ENCODE results near the gene RNF32. TPM values are rescaled to one million over a fixed set of nuclear protein-coding genes. Genes with fewer than 3 reads are reported as not detected.

RNF32 gene
- total and polyA plus RNA-seq, 2 of the 13 experiments (the other 11 are each of a cell fraction or from before 2014, with no cell fraction given) = not detected

- TF ChIP-seq ZBTB14 (CRISPR knock-in tag; IDR thresholded peaks at IDR 0.05) = no peak
- peak; percentile 70 for TF ChIP-seq ASH2L (IDR thresholded peaks at IDR 0.05; ENCODE audit: insufficient read length, low read depth, low read length)
- TF ChIP-seq ZNF670 (CRISPR knock-in tag; IDR thresholded peaks at IDR 0.05; ENCODE audit: borderline replicate concordance) = no peak
- no peak for TF ChIP-seq ZNF18 (CRISPR knock-in tag; IDR thresholded peaks at IDR 0.05; ENCODE audit: insufficient replicate concordance)
- no peak for TF ChIP-seq ATRX (CRISPR knock-in tag; IDR thresholded peaks at IDR 0.05; ENCODE audit: borderline replicate concordance)
- TF ChIP-seq HMG20A (CRISPR knock-in tag; IDR thresholded peaks at IDR 0.05; ENCODE audit: borderline replicate concordance) = peak; percentile 51; the same call in 1 of the 2 replicates
- TF ChIP-seq PRMT3 (CRISPR knock-in tag; IDR thresholded peaks at IDR 0.05; ENCODE audit: borderline replicate concordance, low read depth) = no peak
- TF ChIP-seq ZNF138 (CRISPR knock-in tag; IDR thresholded peaks at IDR 0.05; ENCODE audit: low read depth) = no peak
- TF ChIP-seq MLX (CRISPR knock-in tag; IDR thresholded peaks at IDR 0.05) = 0 out of 2 replicates have a peak, but pooled peaks have one; percentile 21
- no peak for TF ChIP-seq KDM5B (CRISPR knock-in tag; IDR thresholded peaks at IDR 0.05; ENCODE audit: borderline replicate concordance)
- TF ChIP-seq ZNF543 (CRISPR knock-in tag; IDR thresholded peaks at IDR 0.05) = no peak
- TF ChIP-seq ZNF460 (CRISPR knock-in tag; IDR thresholded peaks at IDR 0.05; ENCODE audit: borderline replicate concordance) = no peak
- no peak for TF ChIP-seq ZNF446 (CRISPR knock-in tag; IDR thresholded peaks at IDR 0.05)
- TF ChIP-seq THAP11 (CRISPR knock-in tag; IDR thresholded peaks at IDR 0.05) = no peak
- no peak for TF ChIP-seq ZNF775 (CRISPR knock-in tag; IDR thresholded peaks at IDR 0.05; ENCODE audit: borderline replicate concordance)
- TF ChIP-seq IKZF5 (CRISPR knock-in tag; IDR thresholded peaks at IDR 0.05) = peak; percentile 60; the same call in 1 of the 2 replicates
- no peak for TF ChIP-seq ZNF570 (CRISPR knock-in tag; IDR thresholded peaks at IDR 0.05; ENCODE audit: borderline replicate concordance)
- TF ChIP-seq PRDM10 (CRISPR knock-in tag; IDR thresholded peaks at IDR 0.05; ENCODE audit: low read depth) = no peak
- TF ChIP-seq ERF (CRISPR knock-in tag; IDR thresholded peaks at IDR 0.05) = no peak
- TF ChIP-seq ETV5 (CRISPR knock-in tag; IDR thresholded peaks at IDR 0.05; ENCODE audit: borderline replicate concordance) = peak; percentile 31; the same call in 1 of the 2 replicates
Observed at GRCh38 chr7:156666368-156667109, 26.0 kb downstream of the RNF32 start (continued).

All from HepG2 (cell line).